22Rv1 (cell line): ENCODE measurements around the gene MAP3K5.

Source experiments
- ZFX ChIP-seq: fragments of 450-650 bp; IDR thresholded peaks from 2 replicates; pipeline ENCODE4 v1.6.1; 2017; ENCODE audit warnings: antibody characterized with exemption, borderline replicate concordance
- TF ChIP-seq, protein P1 (sequence below): fragments of 450-650 bp; IDR thresholded peaks from 2 replicates; pipeline ENCODE4 v1.5.1; 2017; ENCODE audit warnings: mild to moderate bottlenecking

GRCh38 chr6:136795386-136795785 lies 3.1 kb upstream of the MAP3K5 start:
- TF ChIP-seq, protein P1, sequence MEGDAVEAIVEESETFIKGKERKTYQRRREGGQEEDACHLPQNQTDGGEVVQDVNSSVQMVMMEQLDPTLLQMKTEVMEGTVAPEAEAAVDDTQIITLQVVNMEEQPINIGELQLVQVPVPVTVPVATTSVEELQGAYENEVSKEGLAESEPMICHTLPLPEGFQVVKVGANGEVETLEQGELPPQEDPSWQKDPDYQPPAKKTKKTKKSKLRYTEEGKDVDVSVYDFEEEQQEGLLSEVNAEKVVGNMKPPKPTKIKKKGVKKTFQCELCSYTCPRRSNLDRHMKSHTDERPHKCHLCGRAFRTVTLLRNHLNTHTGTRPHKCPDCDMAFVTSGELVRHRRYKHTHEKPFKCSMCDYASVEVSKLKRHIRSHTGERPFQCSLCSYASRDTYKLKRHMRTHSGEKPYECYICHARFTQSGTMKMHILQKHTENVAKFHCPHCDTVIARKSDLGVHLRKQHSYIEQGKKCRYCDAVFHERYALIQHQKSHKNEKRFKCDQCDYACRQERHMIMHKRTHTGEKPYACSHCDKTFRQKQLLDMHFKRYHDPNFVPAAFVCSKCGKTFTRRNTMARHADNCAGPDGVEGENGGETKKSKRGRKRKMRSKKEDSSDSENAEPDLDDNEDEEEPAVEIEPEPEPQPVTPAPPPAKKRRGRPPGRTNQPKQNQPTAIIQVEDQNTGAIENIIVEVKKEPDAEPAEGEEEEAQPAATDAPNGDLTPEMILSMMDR: no peak
- TF ChIP-seq ZFX: no peak
